Right atrium auricular region (tissue), 2 donors: ENCODE data around the gene ZNF814. TPM values are rescaled to one million over a fixed set of nuclear protein-coding genes. Genes with fewer than 3 reads are reported as not detected.
"Not testable (repeated sequence)": the region's sequence is repeated elsewhere in the genome, so short reads cannot be mapped to it uniquely, and the experiment has no call there.

Experiments used
- DNase-seq: peaks from one replicate; pipeline ENCODE4 v3.0.0-alpha.2; 2019; ENCODE audit warnings: low spot score
- H3K27ac ChIP-seq, 2 donors: fragments of 200-600 bp; sonication (generic); 1 replicate in 1 of 2; 2 replicates in 1 of 2; pipeline ENCODE4 v1.5.1; 2016 to 2019
- H3K27me3 ChIP-seq, 2 donors: fragments of 200-600 bp; sonication (generic); one replicate each; pipeline versions ENCODE4 v1.5.1 to v1.6.0; 2017 to 2019
- H3K36me3 ChIP-seq: fragments of 200-600 bp; sonication (generic); one replicate; pipeline ENCODE4 v1.5.1; 2016
- H3K4me1 ChIP-seq, 2 donors: fragments of 200-600 bp; sonication (generic); one replicate each; pipeline versions ENCODE4 v1.5.1 to v1.6.0; 2017 to 2019
- H3K4me3 ChIP-seq, 2 donors: fragments of 200-600 bp; sonication (generic); 1 replicate in 1 of 2; 2 replicates in 1 of 2; pipeline ENCODE4 v1.5.1; 2017 to 2019; ENCODE audit warnings: mild to moderate bottlenecking in 1 of 2, moderate library complexity in 1 of 2
- H3K9me3 ChIP-seq, 2 donors: fragments of 200-600 bp; sonication (generic); one replicate each; pipeline ENCODE4 v1.5.1; 2019
- total RNA-seq, 2 donors: library from RNA; depleted of rRNA; stranded (reverse); fragments of >200 nt; gene quantifications; one replicate each; pipeline ENCODE4 v1.1.0, GENCODE V29; 2016
- TF ChIP-seq, protein P1 (sequence below), 2 donors: fragments of 200-600 bp; sonication (generic); IDR thresholded peaks; one replicate each; pipeline ENCODE4 v1.5.1; 2019; ENCODE audit warnings: antibody characterized with exemption in 2 of 2

ZNF814 gene
- total RNA-seq, 2 donors from 2014 or later, result 8.7 to 9.2 TPM

- peaks cover 54% of the 10 kb centered on the region for H3K36me3 ChIP-seq
- TF ChIP-seq, protein P1, sequence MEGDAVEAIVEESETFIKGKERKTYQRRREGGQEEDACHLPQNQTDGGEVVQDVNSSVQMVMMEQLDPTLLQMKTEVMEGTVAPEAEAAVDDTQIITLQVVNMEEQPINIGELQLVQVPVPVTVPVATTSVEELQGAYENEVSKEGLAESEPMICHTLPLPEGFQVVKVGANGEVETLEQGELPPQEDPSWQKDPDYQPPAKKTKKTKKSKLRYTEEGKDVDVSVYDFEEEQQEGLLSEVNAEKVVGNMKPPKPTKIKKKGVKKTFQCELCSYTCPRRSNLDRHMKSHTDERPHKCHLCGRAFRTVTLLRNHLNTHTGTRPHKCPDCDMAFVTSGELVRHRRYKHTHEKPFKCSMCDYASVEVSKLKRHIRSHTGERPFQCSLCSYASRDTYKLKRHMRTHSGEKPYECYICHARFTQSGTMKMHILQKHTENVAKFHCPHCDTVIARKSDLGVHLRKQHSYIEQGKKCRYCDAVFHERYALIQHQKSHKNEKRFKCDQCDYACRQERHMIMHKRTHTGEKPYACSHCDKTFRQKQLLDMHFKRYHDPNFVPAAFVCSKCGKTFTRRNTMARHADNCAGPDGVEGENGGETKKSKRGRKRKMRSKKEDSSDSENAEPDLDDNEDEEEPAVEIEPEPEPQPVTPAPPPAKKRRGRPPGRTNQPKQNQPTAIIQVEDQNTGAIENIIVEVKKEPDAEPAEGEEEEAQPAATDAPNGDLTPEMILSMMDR (IDR thresholded peaks at IDR 0.05), result no peak
- peaks cover 12 to 65% of the 10 kb centered on the region in 2 donors for H3K9me3 ChIP-seq
These were observed 20.9 kb downstream of the ZNF814 start for GRCh38 chr19:57867868-57868492.

GRCh38 chr19:57862351-57862750 is 26.5 kb downstream of the ZNF814 start:
- H3K9me3 ChIP-seq, result peaks cover 0 to 40% of the 10 kb centered on the region in 2 donors
- peaks cover 88% of the 10 kb centered on the region for H3K36me3 ChIP-seq
- H3K27ac ChIP-seq, H3K4me1 ChIP-seq, H3K4me3 ChIP-seq, H3K27me3 ChIP-seq, DNase-seq: not testable (repeated sequence)

More at GRCh38 chr19:57867868-57868492, 20.9 kb downstream of the ZNF814 start:
- Histone ChIP-seq H3K27me3 (no peaks in the 10 kb centered on the region), H3K27ac (no peak overlapping the region), H3K4me3 (no peak overlapping the region), H3K4me1 (no peaks in the 10 kb centered on the region)
- DNase-seq, result no peak

GRCh38 chr19:57854117-57854516 is 34.7 kb downstream of the ZNF814 start:
- Histone ChIP-seq H3K27ac (peak overlapping the region in 1 of 2 donors; percentile 6), H3K36me3 (peaks cover 40% of the 10 kb centered on the region), H3K4me1 (peaks cover 0 to 12% of the 10 kb centered on the region in 2 donors)
- H3K9me3 ChIP-seq, H3K27me3 ChIP-seq, DNase-seq, H3K4me3 ChIP-seq: not testable (repeated sequence)

GRCh38 chr19:57851812-57852603 is 36.8 kb downstream of the ZNF814 start:
- DNase-seq, H3K27me3 ChIP-seq, H3K4me3 ChIP-seq, H3K27ac ChIP-seq, H3K9me3 ChIP-seq: not testable (repeated sequence)
- Histone ChIP-seq H3K36me3 (peaks cover 31% of the 10 kb centered on the region), H3K4me1 (peaks cover 0 to 12% of the 10 kb centered on the region in 2 donors)

DNA sequence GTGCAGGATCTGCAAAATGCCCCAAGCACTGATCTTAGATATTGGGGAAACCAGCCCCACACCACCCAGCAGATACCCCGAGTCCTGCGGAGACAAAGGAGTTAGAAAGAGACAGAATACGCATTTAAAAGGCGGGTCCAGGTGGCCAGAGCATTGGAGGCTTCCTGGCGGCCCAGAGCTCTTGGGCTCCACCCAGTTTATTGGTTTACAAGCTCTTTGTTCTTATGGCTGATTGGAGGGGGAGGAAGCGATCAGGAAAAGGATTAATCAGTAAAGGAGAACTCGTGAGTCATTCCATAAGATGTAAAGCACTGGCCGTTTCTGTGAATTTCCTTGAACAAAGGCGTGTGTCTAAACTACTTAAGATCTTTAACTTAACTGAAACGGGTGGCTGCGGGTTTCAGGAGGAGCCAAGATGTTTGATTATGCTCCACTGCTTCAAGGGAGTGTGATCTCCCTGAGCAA is 38.3 kb downstream of the ZNF814 start:
- H3K36me3 ChIP-seq, result peaks cover 17% of the 10 kb centered on the region
- no peak for DNase-seq
- H3K27ac ChIP-seq, result no peak overlapping the region
- H3K4me1 ChIP-seq, result peaks cover 0 to 12% of the 10 kb centered on the region in 2 donors
- TF ChIP-seq, protein P1 (IDR thresholded peaks at IDR 0.05), result no peak
- peak overlapping the region; percentile 62 to 74 for H3K4me3 ChIP-seq
- H3K27me3 ChIP-seq, result no peaks in the 10 kb centered on the region
- no peaks in the 10 kb centered on the region for H3K9me3 ChIP-seq

DNA sequence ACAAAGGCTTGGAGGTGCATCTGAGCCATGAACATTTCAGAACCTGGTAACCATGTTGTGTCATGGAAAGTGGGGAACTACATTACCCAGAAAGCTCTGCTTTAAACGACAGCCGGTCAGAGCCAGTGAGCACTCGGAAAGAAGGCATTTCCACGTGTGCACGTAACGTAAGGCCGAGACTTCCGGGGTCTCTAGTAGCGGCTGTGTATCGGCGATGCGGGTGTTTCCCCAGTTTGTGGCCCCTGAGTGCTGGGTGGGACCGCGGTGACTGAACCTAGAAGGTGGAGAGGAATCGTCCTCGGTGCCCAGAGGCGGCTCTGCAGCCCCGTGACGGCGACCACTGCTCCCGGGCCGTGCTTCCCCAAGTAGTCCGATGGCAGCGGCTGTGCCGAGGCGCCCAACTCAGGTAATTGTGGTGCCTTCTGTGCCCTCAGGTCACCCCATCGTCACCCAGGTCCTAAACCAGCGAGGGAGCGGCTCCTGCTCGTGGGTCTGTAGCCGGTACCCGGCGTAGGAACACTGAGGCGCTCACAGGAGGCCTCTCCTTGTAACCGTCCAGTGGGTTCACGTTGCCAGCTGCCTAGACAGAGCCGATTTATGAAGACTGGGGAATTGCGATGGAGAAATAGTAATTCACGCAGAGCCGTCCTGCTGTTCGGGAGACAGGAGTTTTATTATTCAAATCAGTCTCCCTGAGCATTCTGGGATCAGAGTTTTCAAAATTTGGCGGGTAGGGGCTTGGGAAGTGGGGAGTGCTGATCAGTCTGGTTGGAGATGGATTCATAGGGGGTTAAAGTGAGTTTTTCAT is 39.0 kb downstream of the ZNF814 start, which contains the start of gene ZNF587:
Gene ZNF587, plus strand, starts transcription at position 194 of the 808 bp plus-strand sequence. Its CDS starts 180 bp downstream, at position 374.
- Histone ChIP-seq H3K4me1 (peaks cover 0 to 12% of the 10 kb centered on the region in 2 donors), H3K27ac (peak within 1 kb of the TSS; percentile 46 to 74), H3K4me3 (peak within 1 kb of the TSS; percentile 62 to 74)
- not testable (repeated sequence) for H3K27me3 ChIP-seq, H3K36me3 ChIP-seq, H3K9me3 ChIP-seq
- DNase-seq, result peak; percentile 80

DNA sequence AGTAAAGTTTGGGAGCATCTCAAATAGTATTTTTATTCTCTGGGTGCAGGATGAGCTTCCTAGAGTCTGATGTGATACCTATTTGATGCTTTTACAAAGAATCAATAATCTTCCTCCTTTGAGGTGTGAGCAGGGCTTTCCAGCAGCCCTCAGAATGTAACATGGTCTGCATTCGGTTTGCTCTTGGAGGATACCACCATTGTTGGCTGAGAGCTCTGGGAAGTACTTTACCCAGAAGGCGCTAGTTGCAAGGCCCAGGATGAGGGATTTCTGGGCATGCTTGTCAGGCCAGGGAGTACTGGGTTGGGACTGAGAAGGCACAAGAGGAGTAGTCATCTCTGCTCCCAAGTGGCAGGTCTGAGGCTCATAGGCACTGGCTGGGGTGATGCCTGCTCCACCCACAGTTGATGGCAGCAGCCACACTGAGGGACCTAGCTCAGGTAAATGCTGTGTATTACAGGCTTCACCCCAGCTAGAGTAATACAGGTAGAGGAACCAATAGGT is 39.6 kb downstream of the ZNF814 start:
- H3K9me3 ChIP-seq, H3K27me3 ChIP-seq, DNase-seq, H3K36me3 ChIP-seq, H3K27ac ChIP-seq: not testable (repeated sequence)
- H3K4me1 ChIP-seq, result peaks cover 0 to 12% of the 10 kb centered on the region in 2 donors
- peak overlapping the region; percentile 62 to 74 for H3K4me3 ChIP-seq

GRCh38 chr19:57847164-57847563 is 41.7 kb downstream of the ZNF814 start:
- not testable (repeated sequence) for H3K9me3 ChIP-seq, H3K27ac ChIP-seq, H3K36me3 ChIP-seq, DNase-seq, H3K27me3 ChIP-seq, H3K4me3 ChIP-seq
- peaks cover 0 to 12% of the 10 kb centered on the region in 2 donors for H3K4me1 ChIP-seq
